HG02884 (cell line): ENCODE measurements around the gene PTGFR.

Experiments used
- ATAC-seq: cut with Tn5 transposase; IDR thresholded peaks from one replicate; pipeline ENCODE4 v1.9.1; 2021; ENCODE audit warnings: mild to moderate bottlenecking, moderate library complexity; ENCODE audit not compliant: unreplicated experiment

Gene PTGFR

DNA sequence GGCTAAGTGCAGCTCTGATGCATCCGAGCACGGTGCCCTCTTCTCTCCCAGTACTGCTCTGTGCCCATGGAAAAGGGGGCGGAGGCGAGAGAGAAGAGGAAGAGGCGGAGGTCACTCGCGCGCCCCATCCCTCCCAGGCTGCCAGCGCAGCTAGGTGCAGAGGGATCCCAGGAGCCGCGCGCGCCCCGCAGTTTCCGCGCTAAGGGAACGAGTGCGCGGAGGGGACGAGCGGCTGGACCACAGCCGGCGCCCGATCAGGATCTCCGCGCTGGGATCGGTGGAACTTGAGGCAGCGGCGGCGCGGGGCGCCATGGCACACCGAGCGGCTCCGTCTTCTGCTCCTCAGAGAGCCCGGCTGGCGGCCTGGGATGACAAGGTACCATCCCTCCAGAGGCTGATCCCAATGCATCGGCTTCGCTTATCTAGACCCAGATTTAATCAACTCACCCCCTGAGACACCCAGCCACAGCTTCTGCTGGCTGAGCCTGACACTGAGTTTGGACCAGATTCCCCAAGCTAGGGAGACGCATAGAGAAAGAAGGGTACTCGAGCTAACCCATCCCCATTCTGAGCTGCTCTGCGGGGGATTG is at the start of gene PTGFR:
TSS of gene PTGFR (plus strand) at position 114 of the 590 bp plus-strand sequence. CDS start 1,770 bp downstream, outside the sequence.
- no peak for ATAC-seq

DNA sequence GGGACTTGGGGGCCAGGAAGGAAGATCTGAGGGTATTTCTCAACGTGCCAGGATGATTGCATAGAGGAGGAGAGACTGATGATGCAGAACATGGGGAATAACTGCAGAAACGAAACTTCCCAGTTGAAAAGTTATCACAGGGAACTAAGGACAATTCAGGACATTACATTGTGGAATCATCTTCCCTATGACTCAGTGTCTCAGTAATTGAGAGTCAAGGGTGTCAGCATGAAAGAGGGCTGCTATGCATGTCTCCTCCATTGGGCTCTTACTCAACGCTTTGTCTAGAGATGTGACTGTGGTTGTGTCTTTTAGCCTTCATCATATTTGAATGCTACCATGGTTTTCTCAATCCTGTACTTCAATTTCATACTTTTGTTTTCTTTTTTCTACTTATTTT is 48.9 kb upstream of the PTGFR start:
- ATAC-seq = no peak

DNA sequence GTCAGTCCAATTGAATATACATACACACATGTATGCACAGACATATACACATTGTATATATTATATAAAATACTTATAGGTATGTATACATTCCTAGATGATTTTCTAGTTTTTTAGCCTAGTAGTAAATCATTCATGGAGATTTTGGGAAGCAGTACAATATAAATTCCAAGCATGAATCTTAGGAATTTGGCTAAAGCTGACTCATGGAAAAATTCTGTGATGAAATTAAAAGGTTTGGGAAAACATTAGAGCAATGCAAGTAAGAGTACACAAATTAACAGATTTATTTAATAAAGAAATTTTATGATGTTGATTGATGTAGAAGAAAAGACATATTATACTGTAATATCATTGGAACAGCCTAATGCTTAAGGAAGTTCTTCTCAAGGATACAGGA is 43.7 kb upstream of the PTGFR start:
- no peak for ATAC-seq

GRCh38 chr1:78464449-78464891 is 26.3 kb upstream of the PTGFR start:
- ATAC-seq = no peak

- ATAC-seq = no peak
These were observed 25.6 kb upstream of the PTGFR start for GRCh38 chr1:78465143-78465542.

GRCh38 chr1:78468521-78468920 is 22.3 kb upstream of the PTGFR start:
- no peak for ATAC-seq

GRCh38 chr1:78469576-78469975 is 21.2 kb upstream of the PTGFR start:
- no peak for ATAC-seq

DNA sequence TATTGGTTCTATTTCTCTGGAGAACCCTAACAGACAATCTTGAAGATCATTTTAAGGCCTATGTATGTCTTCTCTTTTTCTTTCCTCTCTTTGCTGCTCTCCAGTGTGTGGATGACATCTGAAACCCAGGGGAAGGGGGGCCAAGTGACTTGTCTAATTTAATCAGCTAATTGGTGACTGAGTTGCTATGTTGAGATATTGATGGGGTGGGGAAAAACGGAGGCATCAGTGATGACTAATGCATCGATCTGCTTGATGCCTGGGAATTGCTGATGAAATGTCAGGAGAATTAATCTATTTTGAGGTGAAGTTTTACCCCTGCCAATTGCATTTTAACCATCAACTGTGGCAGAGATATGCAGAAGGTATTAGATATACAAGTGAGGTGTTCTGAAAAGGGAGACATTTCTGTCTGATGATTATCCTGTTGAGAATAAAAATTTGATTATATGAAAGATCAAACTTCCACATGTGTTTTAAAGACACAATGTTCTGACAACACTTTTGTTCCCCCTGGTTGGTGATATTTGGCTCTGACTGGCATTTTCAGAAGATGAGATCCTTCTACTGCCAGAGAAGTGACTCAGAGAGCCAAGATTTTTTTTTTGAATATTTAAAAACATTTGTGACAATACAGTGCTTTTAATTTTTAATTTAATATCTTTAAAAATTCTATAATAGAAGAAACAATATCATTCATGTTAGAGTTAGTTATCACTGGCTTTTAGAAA is 18.7 kb upstream of the PTGFR start:
- ATAC-seq = no peak

GRCh38 chr1:78472851-78473496 is 17.8 kb upstream of the PTGFR start:
- ATAC-seq = no peak

- ATAC-seq = no peak
These were observed 16.7 kb upstream of the PTGFR start for GRCh38 chr1:78474092-78474491.

DNA sequence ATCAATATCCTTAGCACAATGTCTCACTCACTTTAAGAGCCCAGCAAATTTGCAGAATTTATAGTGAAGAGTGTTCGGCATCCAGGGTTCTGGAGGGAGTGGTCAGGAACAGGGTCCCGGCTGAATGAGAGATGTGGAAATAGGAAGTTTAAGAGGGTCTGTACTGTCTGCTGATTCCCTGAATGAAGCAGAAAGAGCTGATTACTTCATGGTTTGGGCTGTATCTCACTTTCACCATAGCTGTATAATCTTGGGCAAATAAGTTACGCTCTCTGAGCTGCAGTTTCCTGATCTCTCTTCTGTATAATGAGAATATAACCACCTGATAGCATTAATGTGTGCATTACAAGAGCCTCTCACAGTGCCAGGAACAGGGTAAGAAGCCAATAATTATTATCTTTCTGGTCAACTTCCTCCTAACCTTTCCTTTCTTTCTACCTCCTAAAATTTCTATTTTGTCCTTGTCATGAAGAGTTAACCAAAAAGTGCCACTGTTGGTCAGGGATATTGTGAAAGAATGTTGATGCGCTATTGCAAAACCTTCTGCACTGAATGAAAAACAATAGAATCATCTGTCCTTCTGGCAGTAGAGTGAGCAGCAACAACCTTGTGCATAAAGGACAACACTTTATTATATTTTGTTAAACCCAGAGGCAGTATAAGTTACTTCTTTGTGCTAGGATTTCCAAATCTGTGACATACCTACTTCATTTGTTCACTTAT is 14.7 kb upstream of the PTGFR start:
- ATAC-seq = no peak

DNA sequence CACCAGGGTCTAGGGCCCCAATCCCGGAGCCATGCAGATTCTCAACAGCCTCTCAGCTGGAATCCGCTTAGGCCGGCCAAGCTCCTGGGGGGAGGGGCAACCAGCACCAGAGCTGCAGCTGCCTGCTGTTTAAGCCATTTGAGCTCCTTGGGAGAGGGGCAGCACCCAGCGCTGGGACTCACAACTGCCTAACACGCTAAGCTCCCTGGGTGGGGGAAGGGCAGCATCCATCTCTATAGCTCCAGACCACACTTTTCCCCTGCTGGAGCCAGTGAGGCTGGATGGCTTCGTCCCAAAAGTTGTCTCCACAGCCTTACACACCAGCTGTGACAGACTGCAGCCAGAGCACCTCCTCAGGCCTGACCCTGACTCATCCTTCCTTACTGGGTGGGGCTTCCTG is 6.9 kb upstream of the PTGFR start:
- no peak for ATAC-seq

DNA sequence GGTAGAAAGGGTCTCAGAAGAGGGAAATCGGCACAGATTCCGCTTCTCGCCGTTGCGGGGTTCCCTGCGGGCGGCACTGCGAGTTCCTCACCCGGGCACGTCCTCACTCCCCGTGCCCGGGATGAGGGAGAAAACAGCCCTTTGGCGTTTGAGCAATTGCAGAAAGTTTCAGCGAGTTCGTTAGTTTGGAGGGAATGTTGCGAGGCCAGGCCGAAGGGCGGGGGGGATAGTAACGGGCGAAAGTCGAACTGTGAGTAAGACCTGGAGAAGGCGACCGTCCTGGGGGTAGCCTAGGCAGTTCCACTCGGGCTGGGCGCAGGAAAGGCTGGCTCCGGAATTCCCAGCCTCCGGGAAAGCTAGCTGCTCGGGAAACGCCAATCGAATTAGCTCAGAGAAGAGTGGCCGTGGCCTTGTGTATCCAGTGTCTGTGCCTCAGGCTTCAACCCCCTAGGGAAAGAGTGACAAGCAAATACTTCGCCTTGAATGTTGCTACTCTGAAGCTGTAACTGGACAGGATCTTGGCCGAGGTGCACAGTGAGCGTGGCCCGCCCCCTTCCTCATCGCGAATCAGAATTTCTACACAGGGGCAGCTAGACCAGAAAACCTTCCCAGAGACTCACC is 787 bp downstream of the PTGFR start:
- no peak for ATAC-seq

DNA sequence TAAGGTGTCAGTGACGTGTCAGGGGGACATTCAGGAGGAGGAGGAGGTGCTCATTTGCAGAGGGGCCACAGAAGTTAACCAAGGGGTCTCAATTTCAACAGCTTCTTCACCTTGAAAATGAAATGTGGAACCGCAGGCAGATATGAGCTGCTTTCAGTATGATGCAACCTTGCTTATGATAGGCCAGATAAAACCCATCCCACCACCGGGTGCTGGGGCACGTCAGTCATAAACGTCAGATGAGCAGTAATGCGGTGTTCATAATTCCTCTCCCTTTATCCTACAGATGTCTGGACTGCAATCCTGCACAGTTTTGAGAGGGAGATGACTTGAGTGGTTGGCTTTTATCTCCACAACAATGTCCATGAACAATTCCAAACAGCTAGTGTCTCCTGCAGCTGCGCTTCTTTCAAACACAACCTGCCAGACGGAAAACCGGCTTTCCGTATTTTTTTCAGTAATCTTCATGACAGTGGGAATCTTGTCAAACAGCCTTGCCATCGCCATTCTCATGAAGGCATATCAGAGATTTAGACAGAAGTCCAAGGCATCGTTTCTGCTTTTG is 1.7 kb downstream of the PTGFR start:
- no peak for ATAC-seq

- ATAC-seq = no peak
These were observed 2.7 kb downstream of the PTGFR start for GRCh38 chr1:78493451-78493850.

- no peak for ATAC-seq
These were observed 6.4 kb downstream of the PTGFR start for GRCh38 chr1:78497201-78497600.

DNA sequence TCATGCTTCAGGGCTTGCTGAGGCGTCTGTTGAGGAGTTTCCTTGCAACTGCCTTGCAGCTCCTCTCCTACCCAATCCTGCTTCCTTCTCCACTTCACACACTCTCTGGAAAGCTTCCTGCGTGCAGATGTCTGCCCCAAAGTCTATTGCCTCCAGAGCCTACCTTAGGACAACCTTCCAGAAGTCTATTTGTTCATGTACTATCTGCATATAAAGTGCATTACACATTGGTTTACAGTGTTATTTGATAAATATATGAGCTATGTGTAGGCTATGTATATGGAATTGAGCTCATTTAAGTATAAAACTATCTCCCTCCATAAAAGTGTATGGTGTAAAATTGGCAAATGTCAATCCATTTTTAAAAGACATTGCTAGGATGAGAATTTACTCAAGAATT is 9.8 kb downstream of the PTGFR start:
- ATAC-seq = no peak

- no peak for ATAC-seq
These were observed 10.4 kb downstream of the PTGFR start for GRCh38 chr1:78501203-78501602.

DNA sequence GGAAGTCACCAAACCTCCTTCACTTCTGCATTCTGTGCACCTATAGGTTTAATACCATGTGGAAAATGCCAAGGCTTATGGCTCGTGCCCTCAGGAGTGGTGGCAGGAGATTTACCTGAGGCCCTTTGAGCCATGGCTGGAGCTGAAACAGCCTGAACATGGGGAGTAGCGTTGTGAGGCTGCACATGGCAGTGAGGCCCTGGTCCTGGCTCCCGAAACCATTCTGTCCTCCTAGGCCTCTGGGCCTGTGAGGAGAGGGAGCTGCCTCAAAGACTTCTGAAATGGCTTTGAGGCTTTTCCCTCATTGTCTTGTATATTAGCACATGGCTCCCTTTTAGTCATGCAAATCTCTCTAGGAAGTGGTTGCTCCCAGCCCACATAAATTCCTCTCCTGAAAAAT is 20.6 kb downstream of the PTGFR start:
- ATAC-seq = no peak

- ATAC-seq = no peak
These were observed 25.9 kb downstream of the PTGFR start for GRCh38 chr1:78516716-78517115.

DNA sequence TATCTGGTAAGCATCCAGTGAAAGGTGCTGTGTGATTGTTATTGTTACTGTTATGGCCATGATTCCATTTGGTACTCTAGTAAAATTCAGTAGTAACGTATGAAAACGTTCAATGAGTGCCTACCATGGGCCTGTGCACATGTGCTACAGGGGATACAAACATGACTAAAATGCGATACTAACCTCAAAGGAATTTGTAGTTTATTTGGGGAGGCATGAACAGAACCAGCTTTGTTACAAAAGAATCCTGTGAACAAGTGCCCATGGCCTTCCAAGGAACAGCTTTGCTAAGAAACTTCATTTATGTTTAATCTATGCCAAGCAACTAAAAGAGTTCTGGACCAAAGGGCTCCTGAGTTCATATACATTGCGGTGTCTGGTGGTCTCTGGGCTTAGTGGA is 28.7 kb downstream of the PTGFR start:
- ATAC-seq = no peak
